Measurements from ENCODE around the gene IL10RA.
"Not testable (repeated sequence)": the region's sequence is repeated elsewhere in the genome, so short reads cannot be mapped to it uniquely, and the experiment has no call there.

The IL10RA gene

GRCh38 chr11:118007040-118007439, 20.8 kb downstream of the IL10RA start:
- Histone ChIP-seq H3K27ac (ENCODE audit: low read length) (no peak overlapping the region), H3K79me2 (ENCODE audit: low read length) (no peaks in the 10 kb centered on the region), H3K9me3 (replicated peaks; ENCODE audit: insufficient read depth, low read length) (no peaks in the 10 kb centered on the region), H2AFZ (ENCODE audit: low read length) (no peak overlapping the region), H3K9me2 (replicated peaks; ENCODE audit: insufficient read depth, low read length) (no peaks in the 10 kb centered on the region), H3K4me3 (ENCODE audit: low read length) (no peak overlapping the region), H3K9ac (ENCODE audit: low read length) (no peak overlapping the region), H3K27me3 (replicated peaks; ENCODE audit: insufficient read depth, low read length) (no peaks in the 10 kb centered on the region), H3K4me1 (ENCODE audit: low read length) (peaks cover 55% of the 10 kb centered on the region), H4K20me1 (ENCODE audit: insufficient read depth, low read length) (no peaks in the 10 kb centered on the region), H3F3A (ENCODE audit: insufficient read depth, low read length) (peaks cover 50% of the 10 kb centered on the region), H3K4me2 (ENCODE audit: low read depth, low read length) (no peak overlapping the region), H3K36me3 (replicated peaks; ENCODE audit: insufficient read depth, low read length) (no peaks in the 10 kb centered on the region)
- TF ChIP-seq EZH2phosphoT487 (IDR thresholded peaks at IDR 0.05; ENCODE audit: low read length) = no peak
- TF ChIP-seq EZH2 (optimal IDR thresholded peaks at IDR 0.05; ENCODE audit: low read depth, low read length) = no peak
- no peak for TF ChIP-seq CTCF (IDR thresholded peaks at IDR 0.05; ENCODE audit: low read length)
- DNase-seq = no peak

- H3K9me2 ChIP-seq (replicated peaks; ENCODE audit: insufficient read depth, low read length); H2AFZ ChIP-seq (ENCODE audit: low read length); H3K9me3 ChIP-seq (replicated peaks; ENCODE audit: insufficient read depth, low read length); H3K36me3 ChIP-seq (replicated peaks; ENCODE audit: insufficient read depth, low read length); H3K79me2 ChIP-seq (ENCODE audit: low read length); H3K27me3 ChIP-seq (replicated peaks; ENCODE audit: insufficient read depth, low read length); H3K4me3 ChIP-seq (ENCODE audit: low read length); H4K20me1 ChIP-seq (ENCODE audit: insufficient read depth, low read length): not testable (repeated sequence)
- Histone ChIP-seq H3K9ac (ENCODE audit: low read length) (peak overlapping the region; percentile 54; the same call in 1 of the 2 replicates), H3K27ac (ENCODE audit: low read length) (peak overlapping the region; percentile 92), H3F3A (ENCODE audit: insufficient read depth, low read length) (peaks cover 56% of the 10 kb centered on the region), H3K4me1 (ENCODE audit: low read length) (peaks cover 55% of the 10 kb centered on the region), H3K4me2 (ENCODE audit: low read depth, low read length) (peak overlapping the region; percentile 45; the same call in 1 of the 2 replicates)
- DNase-seq = peak; percentile 88
Measured at GRCh38 chr11:118007563-118008270, 21.5 kb downstream of the IL10RA start.

- Histone ChIP-seq H4K20me1 (ENCODE audit: insufficient read depth, low read length) (no peaks in the 10 kb centered on the region), H3K27me3 (replicated peaks; ENCODE audit: insufficient read depth, low read length) (no peaks in the 10 kb centered on the region), H2AFZ (ENCODE audit: low read length) (no peak overlapping the region), H3K4me2 (ENCODE audit: low read depth, low read length) (peak overlapping the region; percentile 45), H3K9ac (ENCODE audit: low read length) (peak overlapping the region; percentile 54), H3K9me3 (replicated peaks; ENCODE audit: insufficient read depth, low read length) (no peaks in the 10 kb centered on the region), H3K36me3 (replicated peaks; ENCODE audit: insufficient read depth, low read length) (no peaks in the 10 kb centered on the region), H3K4me1 (ENCODE audit: low read length) (peaks cover 49% of the 10 kb centered on the region), H3K4me3 (ENCODE audit: low read length) (no peak overlapping the region), H3K79me2 (ENCODE audit: low read length) (no peaks in the 10 kb centered on the region), H3K9me2 (replicated peaks; ENCODE audit: insufficient read depth, low read length) (no peaks in the 10 kb centered on the region), H3F3A (ENCODE audit: insufficient read depth, low read length) (peaks cover 56% of the 10 kb centered on the region), H3K27ac (ENCODE audit: low read length) (peak overlapping the region; percentile 92)
- DNase-seq = no peak
- TF ChIP-seq EZH2phosphoT487 (IDR thresholded peaks at IDR 0.05; ENCODE audit: low read length) = no peak
- no peak for TF ChIP-seq CTCF (IDR thresholded peaks at IDR 0.05; ENCODE audit: low read length)
- TF ChIP-seq EZH2 (optimal IDR thresholded peaks at IDR 0.05; ENCODE audit: low read depth, low read length) = no peak
Measured at GRCh38 chr11:118008271-118008911, 22.2 kb downstream of the IL10RA start.

Data from MM.1S (cell line).